K562 (cell line): Measurements from ENCODE around the gene PELI2. TPM values are rescaled to one million over a fixed set of nuclear protein-coding genes. Genes with fewer than 3 reads are reported as not detected.

ENCODE experiments used
- CREBBP ChIP-seq: IDR thresholded peaks from one replicate; pipeline ENCODE4 v1.6.1; 2012; ENCODE audit warnings: low read depth, mild to moderate bottlenecking, control low read depth, inconsistent platforms, low read length
- FOXJ2 ChIP-seq: fragments of 200-800 bp; sonication (Bioruptor generic); IDR thresholded peaks from 2 replicates; pipeline ENCODE4 v1.6.1; 2016; ENCODE audit warnings: missing genetic modification characterization, missing compliant biosample characterization
- L3MBTL2 ChIP-seq: fragments of 450-650 bp; IDR thresholded peaks from 2 replicates; pipeline ENCODE4 v1.6.1; 2016; ENCODE audit warnings: mild to moderate bottlenecking, moderate library complexity
- MAFG ChIP-seq: fragments of 450-650 bp; conservative IDR thresholded peaks from 2 replicates; pipeline ENCODE4 v1.6.1; 2016; ENCODE audit warnings: missing genetic modification characterization, missing compliant biosample characterization
- MYC ChIP-seq, 2 experiments: fragments of 250-450 bp in 1 of 2; sonication (Bioruptor Pico) in 1 of 2; IDR thresholded peaks; 2 replicates each; pipeline versions ENCODE4 v1.5.1 to v1.6.1; 2012 to 2021; ENCODE audit warnings: low read depth in 2 of 2, borderline replicate concordance in 1 of 2, improper control_type of control experiment in 1 of 2, low read length in 1 of 2, mild to moderate bottlenecking in 1 of 2, moderate library complexity in 1 of 2
- SPI1 ChIP-seq: IDR thresholded peaks from 2 replicates; pipeline ENCODE4 v1.6.1; 2011; ENCODE audit warnings: low read depth, low read length, control low read depth, borderline replicate concordance
- SREBF2 ChIP-seq: sonication (generic); formaldehyde crosslinking; IDR thresholded peaks from 2 replicates; pipeline ENCODE4 v1.4.0; 2020; ENCODE audit warnings: mild to moderate bottlenecking, missing genetic modification reagents
- TOE1 ChIP-seq, 2 experiments: fragments of 450-650 bp in 1 of 2; sonication (generic) in 1 of 2; formaldehyde crosslinking in 1 of 2; IDR thresholded peaks; 2 replicates each; pipeline versions ENCODE4 v1.7.1 to v1.8.0; 2016 to 2022; ENCODE audit warnings: borderline replicate concordance in 2 of 2, mild to moderate bottlenecking in 2 of 2, antibody characterized with exemption in 1 of 2, inconsistent platforms in 1 of 2, low read depth in 1 of 2, missing genetic modification reagents in 1 of 2, moderate library complexity in 1 of 2
- ZNF318 ChIP-seq, 2 experiments: fragments of 450-650 bp; IDR thresholded peaks; 2 replicates each; pipeline ENCODE4 v1.6.1; 2016; ENCODE audit warnings: mild to moderate bottlenecking in 2 of 2, borderline replicate concordance in 1 of 2, low read depth in 1 of 2, moderate library complexity in 1 of 2
- polyA plus RNA-seq, 8 experiments: library from polyadenylated mRNA; depleted of rRNA in 4 of 8; stranded (reverse) in 5 of 8; unstranded in 3 of 8; fragments of >200 nt; fragmentation: Nextera tagmentation in 2 of 8; fragmentation: Illumina TruSeq in 1 of 8; extraction: Ambion mirVana in 2 of 8; extraction: Trizol in 1 of 8; gene quantifications; 2 replicates each; pipeline versions ENCODE4 v1.2.1 to v1.2.3, GENCODE V29; 2011 to 2014; ENCODE audit warnings: inconsistent platforms in 1 of 8, missing spikeins in 1 of 8
- total RNA-seq, 7 experiments: library from RNA; depleted of rRNA in 6 of 7; stranded (reverse); fragments of >200 nt in 6 of 7; fragmentation: Illumina TruSeq in 2 of 7; extraction: Trizol in 2 of 7; gene quantifications; 2 replicates each; pipeline versions ENCODE4 v1.2.1 to v1.2.3, GENCODE V29; 2011 to 2021; ENCODE audit warnings: low replicate concordance in 1 of 7
- TF ChIP-seq, protein P1 (sequence below): sonication (generic); formaldehyde crosslinking; IDR thresholded peaks from 2 replicates; pipeline ENCODE4 v1.8.0; 2022; ENCODE audit warnings: mild to moderate bottlenecking, low read depth, missing genetic modification reagents
- TF ChIP-seq, protein P2 (sequence below): sonication (generic); formaldehyde crosslinking; IDR thresholded peaks from 2 replicates; pipeline ENCODE4 v1.8.0; 2023; ENCODE audit warnings: mild to moderate bottlenecking, missing genetic modification reagents

The PELI2 gene
- total and polyA plus RNA-seq, 9 of the 15 experiments (the other 6 are each of a cell fraction or from before 2014, with no cell fraction given), result 0.20 to 1.5 (median 0.44) TPM

DNA sequence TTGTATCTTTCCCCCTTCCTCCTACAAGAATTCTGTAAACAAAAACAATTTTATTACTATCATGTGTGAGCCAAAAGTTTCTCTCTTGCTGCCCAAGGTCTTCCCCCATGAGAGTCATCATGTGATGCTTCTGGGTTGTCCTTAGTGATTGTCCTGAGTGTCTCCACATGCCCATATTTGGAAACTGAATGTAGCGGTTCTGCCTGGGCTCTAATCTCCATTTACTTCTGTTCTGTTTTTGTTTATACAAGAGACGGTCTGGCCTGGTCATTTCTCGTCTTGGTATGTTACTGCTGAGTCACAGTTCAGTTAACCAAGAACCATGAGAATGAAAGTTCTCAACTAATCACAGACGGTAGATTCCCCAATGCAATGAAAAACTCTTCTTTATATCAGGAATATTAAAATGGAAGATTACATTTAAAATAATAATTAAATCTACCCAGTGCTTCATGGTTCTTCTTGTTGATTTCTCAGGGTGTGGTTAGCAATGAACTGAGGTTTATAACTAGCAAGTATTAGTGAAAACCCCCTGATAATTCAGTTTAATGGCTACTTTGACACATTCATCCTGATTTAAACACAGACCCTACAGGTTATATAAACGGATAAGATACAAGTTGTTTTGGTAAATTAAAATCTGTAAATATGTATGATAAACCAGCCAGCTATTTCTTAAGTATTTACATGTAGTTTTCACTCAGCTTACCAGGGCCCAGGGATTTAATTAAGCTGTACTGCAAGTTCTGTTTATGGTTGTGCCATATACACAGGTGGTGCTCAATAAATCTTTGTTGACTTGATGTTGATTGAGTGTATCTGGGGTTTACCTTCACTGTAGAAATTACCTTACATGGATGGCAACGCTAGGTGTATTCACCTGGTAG lies 81.1 kb downstream of the PELI2 start (continued):
- TF ChIP-seq ZNF318 (IDR thresholded peaks at IDR 0.05; ENCODE audit: borderline replicate concordance in 1 of 2, low read depth in 1 of 2), result 0 out of 4 replicates have a peak, but pooled peaks of 1 of the 2 experiments have one; percentile 24
- no peak for TF ChIP-seq SPI1
- TF ChIP-seq MYC (IDR thresholded peaks at IDR 0.05; ENCODE audit: low read depth, low read length), result peak; percentile 29; the same call in 1 of the 2 replicates
- no peak for TF ChIP-seq MYC (CRISPR knock-in tag; IDR thresholded peaks at IDR 0.05; ENCODE audit: borderline replicate concordance, low read depth)
- peak; percentile 99 for TF ChIP-seq MAFG (tag)
- peak; percentile 89 for TF ChIP-seq TOE1 (IDR thresholded peaks at IDR 0.05; ENCODE audit: borderline replicate concordance)
- no peak for TF ChIP-seq TOE1 (CRISPR knock-in tag; IDR thresholded peaks at IDR 0.05; ENCODE audit: borderline replicate concordance, low read depth)
- no peak for TF ChIP-seq CREBBP
- TF ChIP-seq, protein P1, sequence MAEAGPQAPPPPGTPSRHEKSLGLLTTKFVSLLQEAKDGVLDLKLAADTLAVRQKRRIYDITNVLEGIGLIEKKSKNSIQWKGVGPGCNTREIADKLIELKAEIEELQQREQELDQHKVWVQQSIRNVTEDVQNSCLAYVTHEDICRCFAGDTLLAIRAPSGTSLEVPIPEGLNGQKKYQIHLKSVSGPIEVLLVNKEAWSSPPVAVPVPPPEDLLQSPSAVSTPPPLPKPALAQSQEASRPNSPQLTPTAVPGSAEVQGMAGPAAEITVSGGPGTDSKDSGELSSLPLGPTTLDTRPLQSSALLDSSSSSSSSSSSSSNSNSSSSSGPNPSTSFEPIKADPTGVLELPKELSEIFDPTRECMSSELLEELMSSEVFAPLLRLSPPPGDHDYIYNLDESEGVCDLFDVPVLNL (CRISPR knock-in tag), result no peak
- TF ChIP-seq, protein P2, sequence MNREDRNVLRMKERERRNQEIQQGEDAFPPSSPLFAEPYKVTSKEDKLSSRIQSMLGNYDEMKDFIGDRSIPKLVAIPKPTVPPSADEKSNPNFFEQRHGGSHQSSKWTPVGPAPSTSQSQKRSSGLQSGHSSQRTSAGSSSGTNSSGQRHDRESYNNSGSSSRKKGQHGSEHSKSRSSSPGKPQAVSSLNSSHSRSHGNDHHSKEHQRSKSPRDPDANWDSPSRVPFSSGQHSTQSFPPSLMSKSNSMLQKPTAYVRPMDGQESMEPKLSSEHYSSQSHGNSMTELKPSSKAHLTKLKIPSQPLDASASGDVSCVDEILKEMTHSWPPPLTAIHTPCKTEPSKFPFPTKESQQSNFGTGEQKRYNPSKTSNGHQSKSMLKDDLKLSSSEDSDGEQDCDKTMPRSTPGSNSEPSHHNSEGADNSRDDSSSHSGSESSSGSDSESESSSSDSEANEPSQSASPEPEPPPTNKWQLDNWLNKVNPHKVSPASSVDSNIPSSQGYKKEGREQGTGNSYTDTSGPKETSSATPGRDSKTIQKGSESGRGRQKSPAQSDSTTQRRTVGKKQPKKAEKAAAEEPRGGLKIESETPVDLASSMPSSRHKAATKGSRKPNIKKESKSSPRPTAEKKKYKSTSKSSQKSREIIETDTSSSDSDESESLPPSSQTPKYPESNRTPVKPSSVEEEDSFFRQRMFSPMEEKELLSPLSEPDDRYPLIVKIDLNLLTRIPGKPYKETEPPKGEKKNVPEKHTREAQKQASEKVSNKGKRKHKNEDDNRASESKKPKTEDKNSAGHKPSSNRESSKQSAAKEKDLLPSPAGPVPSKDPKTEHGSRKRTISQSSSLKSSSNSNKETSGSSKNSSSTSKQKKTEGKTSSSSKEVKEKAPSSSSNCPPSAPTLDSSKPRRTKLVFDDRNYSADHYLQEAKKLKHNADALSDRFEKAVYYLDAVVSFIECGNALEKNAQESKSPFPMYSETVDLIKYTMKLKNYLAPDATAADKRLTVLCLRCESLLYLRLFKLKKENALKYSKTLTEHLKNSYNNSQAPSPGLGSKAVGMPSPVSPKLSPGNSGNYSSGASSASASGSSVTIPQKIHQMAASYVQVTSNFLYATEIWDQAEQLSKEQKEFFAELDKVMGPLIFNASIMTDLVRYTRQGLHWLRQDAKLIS, result no peak
- peak; percentile 49 for TF ChIP-seq L3MBTL2
- peak; percentile 92 for TF ChIP-seq FOXJ2 (tag)
- TF ChIP-seq SREBF2 (CRISPR knock-in tag), result no peak
